SK-N-MC (cell line): ENCODE measurements around the gene CACNA1S.

Source experiments
- EZH2 ChIP-seq: fragments of 200-600 bp; sonication (generic); IDR thresholded peaks from one replicate; pipeline ENCODE4 v1.6.1; 2017; ENCODE audit warnings: antibody characterized with exemption
- FOXP2 ChIP-seq: optimal IDR thresholded peaks from 2 replicates; pipeline ENCODE3; 2011; ENCODE audit warnings: mild to moderate bottlenecking, moderate library complexity; ENCODE audit not compliant: insufficient read depth; ENCODE audit errors: extremely low read length, control extremely low read depth

DNA sequence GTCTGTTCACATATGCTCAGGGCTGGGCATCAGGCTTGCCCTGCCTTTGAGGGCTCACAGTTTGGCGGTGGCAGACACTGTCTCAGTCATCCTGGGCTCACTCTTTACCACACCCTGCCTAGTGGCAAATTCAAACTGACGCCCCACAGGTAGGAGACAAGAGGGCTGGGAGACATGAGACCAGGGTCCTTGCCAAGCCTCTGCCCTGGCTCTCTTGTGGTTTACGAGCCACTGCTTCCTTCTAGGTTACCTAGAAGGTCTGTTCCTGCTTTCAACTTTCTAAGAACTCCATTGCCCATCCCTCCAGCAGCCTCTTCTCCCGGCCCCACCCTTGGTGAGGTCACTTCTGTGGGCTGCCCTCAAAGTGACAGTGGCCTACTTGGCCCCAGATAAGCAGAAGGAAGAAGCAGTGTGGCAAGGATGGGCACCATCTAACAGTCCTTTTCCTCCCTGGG, 99.2 kb downstream of the CACNA1S start:
- no peak for TF ChIP-seq EZH2
- no peak for TF ChIP-seq FOXP2
